Measurements from ENCODE around the gene SOS1. TPM values are rescaled to one million over a fixed set of nuclear protein-coding genes. Genes with fewer than 3 reads are reported as not detected.

Gene SOS1
- total RNA-seq, 1 donor from 2014 or later = 28.5 TPM

DNA sequence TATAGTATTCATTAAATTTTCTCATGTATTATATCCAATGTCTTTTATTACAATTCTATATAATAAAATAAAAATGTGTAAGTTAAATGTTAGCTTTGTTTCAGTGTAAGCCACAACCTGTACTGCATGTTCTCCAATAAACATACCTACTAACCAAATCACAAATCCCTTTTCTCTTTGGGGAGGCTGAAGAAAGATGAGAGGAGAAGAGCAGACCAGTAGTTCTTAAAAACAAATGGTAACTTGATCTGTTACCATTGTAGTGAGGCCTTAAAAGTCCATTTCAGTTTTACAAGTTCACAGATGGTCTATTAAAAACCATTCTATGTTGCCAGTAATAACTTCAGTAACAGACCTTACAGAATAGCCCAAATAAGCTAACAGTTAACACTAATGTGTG lies 100.5 kb downstream of the SOS1 start:
- Mint-ChIP-seq H3K4me1 (no peaks in the 10 kb centered on the region), H3K27ac (no peak overlapping the region), H3K36me3 (no peaks in the 10 kb centered on the region), H3K27me3 (ENCODE audit: insufficient read depth, low read depth) (no peaks in the 10 kb centered on the region), H3K9me3 (no peaks in the 10 kb centered on the region), H3K4me3 (no peak overlapping the region)
- Histone ChIP-seq H3K27ac (no peak overlapping the region), H3K9me3 (ENCODE audit: low read depth) (no peaks in the 10 kb centered on the region), H3K4me1 (peaks cover 5% of the 10 kb centered on the region), H3K36me3 (peaks cover 13% of the 10 kb centered on the region), H3K4me2 (no peak overlapping the region), H3K9ac (no peak overlapping the region), H3K79me2 (ENCODE audit: low read depth) (no peaks in the 10 kb centered on the region), H3F3A (ENCODE audit: low read depth) (peaks cover 13% of the 10 kb centered on the region), H3K27me3 (no peaks in the 10 kb centered on the region), H2AFZ (replicated peaks) (no peak overlapping the region), H4K20me1 (ENCODE audit: low read depth) (no peaks in the 10 kb centered on the region), H3K4me3 (no peak overlapping the region)
- TF ChIP-seq, protein P1, sequence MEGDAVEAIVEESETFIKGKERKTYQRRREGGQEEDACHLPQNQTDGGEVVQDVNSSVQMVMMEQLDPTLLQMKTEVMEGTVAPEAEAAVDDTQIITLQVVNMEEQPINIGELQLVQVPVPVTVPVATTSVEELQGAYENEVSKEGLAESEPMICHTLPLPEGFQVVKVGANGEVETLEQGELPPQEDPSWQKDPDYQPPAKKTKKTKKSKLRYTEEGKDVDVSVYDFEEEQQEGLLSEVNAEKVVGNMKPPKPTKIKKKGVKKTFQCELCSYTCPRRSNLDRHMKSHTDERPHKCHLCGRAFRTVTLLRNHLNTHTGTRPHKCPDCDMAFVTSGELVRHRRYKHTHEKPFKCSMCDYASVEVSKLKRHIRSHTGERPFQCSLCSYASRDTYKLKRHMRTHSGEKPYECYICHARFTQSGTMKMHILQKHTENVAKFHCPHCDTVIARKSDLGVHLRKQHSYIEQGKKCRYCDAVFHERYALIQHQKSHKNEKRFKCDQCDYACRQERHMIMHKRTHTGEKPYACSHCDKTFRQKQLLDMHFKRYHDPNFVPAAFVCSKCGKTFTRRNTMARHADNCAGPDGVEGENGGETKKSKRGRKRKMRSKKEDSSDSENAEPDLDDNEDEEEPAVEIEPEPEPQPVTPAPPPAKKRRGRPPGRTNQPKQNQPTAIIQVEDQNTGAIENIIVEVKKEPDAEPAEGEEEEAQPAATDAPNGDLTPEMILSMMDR (IDR thresholded peaks at IDR 0.05) = no peak
- no peak for TF ChIP-seq EZH2phosphoT487 (IDR thresholded peaks at IDR 0.05)
- no peak for TF ChIP-seq EZH2 (IDR thresholded peaks at IDR 0.05)
- DNase-seq (ENCODE audit: low spot score) = no peak

GRCh38 chr2:39018638-39019037 lies 102.2 kb downstream of the SOS1 start:
- Mint-ChIP-seq H3K4me1 (no peaks in the 10 kb centered on the region), H3K27ac (no peak overlapping the region), H3K4me3 (no peak overlapping the region), H3K36me3 (no peaks in the 10 kb centered on the region), H3K27me3 (ENCODE audit: insufficient read depth, low read depth) (no peaks in the 10 kb centered on the region), H3K9me3 (no peaks in the 10 kb centered on the region)
- peaks cover 10% of the 10 kb centered on the region for H3F3A ChIP-seq (ENCODE audit: low read depth)
- TF ChIP-seq EZH2 (IDR thresholded peaks at IDR 0.05) (no peak), EZH2phosphoT487 (IDR thresholded peaks at IDR 0.05) (no peak)
- TF ChIP-seq, protein P1 (IDR thresholded peaks at IDR 0.05) = no peak
- H3K27ac ChIP-seq = no peak overlapping the region
- H3K4me2 ChIP-seq = no peak overlapping the region
- H3K4me3 ChIP-seq = no peak overlapping the region
- no peak overlapping the region for H3K9ac ChIP-seq
- no peaks in the 10 kb centered on the region for H3K9me3 ChIP-seq (ENCODE audit: low read depth)
- no peaks in the 10 kb centered on the region for H3K27me3 ChIP-seq
- H4K20me1 ChIP-seq (ENCODE audit: low read depth) = no peaks in the 10 kb centered on the region
- no peak for DNase-seq (ENCODE audit: low spot score)
- no peaks in the 10 kb centered on the region for H3K79me2 ChIP-seq (ENCODE audit: low read depth)
- H3K36me3 ChIP-seq = peaks cover 17% of the 10 kb centered on the region
- no peak overlapping the region for H2AFZ ChIP-seq (replicated peaks)
- H3K4me1 ChIP-seq = peaks cover 8% of the 10 kb centered on the region

GRCh38 chr2:39017334-39017733 lies 103.5 kb downstream of the SOS1 start:
- H3K27ac ChIP-seq = no peak overlapping the region
- Mint-ChIP-seq H3K4me3 (no peak overlapping the region), H3K36me3 (no peaks in the 10 kb centered on the region), H3K27me3 (ENCODE audit: insufficient read depth, low read depth) (no peaks in the 10 kb centered on the region), H3K27ac (no peak overlapping the region), H3K4me1 (no peaks in the 10 kb centered on the region), H3K9me3 (no peaks in the 10 kb centered on the region)
- no peaks in the 10 kb centered on the region for H3F3A ChIP-seq (ENCODE audit: low read depth)
- H3K9me3 ChIP-seq (ENCODE audit: low read depth) = no peaks in the 10 kb centered on the region
- H2AFZ ChIP-seq (replicated peaks) = no peak overlapping the region
- no peaks in the 10 kb centered on the region for H3K27me3 ChIP-seq
- DNase-seq (ENCODE audit: low spot score) = no peak
- no peak overlapping the region for H3K9ac ChIP-seq
- no peak overlapping the region for H3K4me3 ChIP-seq
- H3K36me3 ChIP-seq = peaks cover 22% of the 10 kb centered on the region
- peaks cover 8% of the 10 kb centered on the region for H3K4me1 ChIP-seq
- H4K20me1 ChIP-seq (ENCODE audit: low read depth) = no peaks in the 10 kb centered on the region
- H3K79me2 ChIP-seq (ENCODE audit: low read depth) = no peaks in the 10 kb centered on the region
- no peak overlapping the region for H3K4me2 ChIP-seq
- no peak for TF ChIP-seq EZH2 (IDR thresholded peaks at IDR 0.05)
- TF ChIP-seq, protein P1 (IDR thresholded peaks at IDR 0.05) = no peak
- TF ChIP-seq EZH2phosphoT487 (IDR thresholded peaks at IDR 0.05) = no peak

Measured in neural progenitor cell (in vitro differentiated cells).